ENCODE measurements around the gene TSPAN17. TPM values are rescaled to one million over a fixed set of nuclear protein-coding genes. Genes with fewer than 3 reads are reported as not detected.
"Not testable (repeated sequence)": the region's sequence is repeated elsewhere in the genome, so short reads cannot be mapped to it uniquely, and the experiment has no call there.

TSPAN17 gene, protein sequence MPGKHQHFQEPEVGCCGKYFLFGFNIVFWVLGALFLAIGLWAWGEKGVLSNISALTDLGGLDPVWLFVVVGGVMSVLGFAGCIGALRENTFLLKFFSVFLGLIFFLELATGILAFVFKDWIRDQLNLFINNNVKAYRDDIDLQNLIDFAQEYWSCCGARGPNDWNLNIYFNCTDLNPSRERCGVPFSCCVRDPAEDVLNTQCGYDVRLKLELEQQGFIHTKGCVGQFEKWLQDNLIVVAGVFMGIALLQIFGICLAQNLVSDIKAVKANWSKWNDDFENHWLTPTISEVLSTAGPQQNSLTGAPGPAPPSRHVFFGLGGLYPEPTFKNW
- total RNA-seq (10 to 100 TPM; 27.4 to 30.7 TPM), polyA plus RNA-seq (10 to 100 TPM; 16.0 to 26.7 TPM)

DNA sequence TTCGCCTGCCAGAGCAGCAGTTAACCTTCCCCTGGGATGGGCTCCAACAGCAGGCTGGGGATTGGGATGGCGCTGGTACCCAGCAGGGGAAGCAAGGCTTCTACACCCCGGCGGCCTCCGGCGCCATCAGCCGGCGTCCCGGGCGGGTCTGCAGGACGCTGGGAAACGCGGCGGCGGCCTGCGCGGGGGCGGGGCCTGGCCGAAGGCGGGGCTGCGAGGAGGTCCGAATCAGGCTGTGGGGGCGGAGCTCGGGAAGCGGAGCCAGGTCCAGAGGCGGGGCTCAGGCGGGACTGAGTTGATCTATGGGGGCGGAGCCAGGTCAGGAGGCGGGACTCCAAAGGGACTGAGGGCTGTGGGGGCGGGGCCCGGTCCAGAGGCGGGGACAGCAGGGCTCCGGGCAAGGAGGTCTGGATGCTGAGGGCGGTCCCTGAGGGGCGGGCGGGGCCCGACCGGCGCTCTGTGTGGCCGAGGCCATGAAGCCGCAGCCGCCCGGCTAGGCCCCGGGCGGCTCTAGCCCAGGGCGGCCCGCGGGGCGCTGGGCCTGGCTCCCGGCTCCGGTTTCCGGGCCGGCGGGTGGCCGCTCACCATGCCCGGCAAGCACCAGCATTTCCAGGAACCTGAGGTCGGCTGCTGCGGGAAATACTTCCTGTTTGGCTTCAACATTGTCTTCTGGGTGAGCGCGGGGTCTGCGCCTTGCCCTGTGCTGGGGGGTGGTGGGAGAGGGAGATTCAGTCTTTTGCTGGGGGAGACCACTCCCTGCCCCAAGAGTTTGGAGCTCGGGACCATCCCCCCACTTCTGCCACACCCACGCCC lies at the start of gene TSPAN17:
Gene TSPAN17, plus strand, starts transcription at position 455 of the 813 bp plus-strand sequence. Its CDS starts 132 bp downstream, at position 587.
- peaks cover 50% of the 10 kb centered on the region for H3K4me1 ChIP-seq (ENCODE audit: insufficient read depth, low read length)
- Mint-ChIP-seq H3K4me3 (peak within 1 kb of the TSS; percentile 85 to 94 (median 90)), H3K4me1 (peaks cover 31 to 68% (median 43%) of the 10 kb centered on the region in 4 donors), H3K9me3 (no peaks in the 10 kb centered on the region), H3K36me3 (peaks cover 0 to 2% of the 10 kb centered on the region in 2 donors), H3K27me3 (no peaks in the 10 kb centered on the region), H3K27ac (peak within 1 kb of the TSS; percentile 80 to 95 (median 93))
- POLR2A ChIA-PET (ENCODE audit: partially characterized antibody), result interaction anchor here (0.8 to 7.6 kb wide), 9 partner anchors 12 to 286 kb away, joined by 3 to 55 read pairs (median 6); partner anchors contain the start of genes CLTB, EIF4E1B, KIAA1191 and RNF44
- peak within 1 kb of the TSS; percentile 62 for H3K27ac ChIP-seq (ENCODE audit: low read depth, low read length)
- peak within 1 kb of the TSS; percentile 73 to 76 for H3K4me3 ChIP-seq (ENCODE audit: low read length in 2 of 2)
- CTCF ChIA-PET (ENCODE audit: partially characterized antibody), result interaction anchor here (0.5 to 7.4 kb wide), 8 partner anchors 8 to 324 kb away, joined by 3 to 129 read pairs (median 4); no protein-coding TSS in a partner anchor
- H3K9me3 ChIP-seq (ENCODE audit: control insufficient read depth in 1 of 2, low read length in 2 of 2), result no peaks in the 10 kb centered on the region
- intact Hi-C loops (cut with micrococcal nuclease), result loop anchor here (1.0 to 2.0 kb wide), 6 partner anchors 11 to 258 kb away; partner anchors contain the start of genes CLTB and RNF44
- DNase-seq, result peak; percentile 94 to 97 (median 95)
- no peaks in the 10 kb centered on the region for H3K36me3 ChIP-seq (ENCODE audit: insufficient read depth, low read length)
- H3K27me3 ChIP-seq (ENCODE audit: insufficient read depth, low read length), result no peaks in the 10 kb centered on the region

GRCh38 chr5:176599749-176600430 lies 47.4 kb upstream of the TSPAN17 start:
- CTCF ChIA-PET (ENCODE audit: partially characterized antibody), result not testable (repeated sequence)

DNA sequence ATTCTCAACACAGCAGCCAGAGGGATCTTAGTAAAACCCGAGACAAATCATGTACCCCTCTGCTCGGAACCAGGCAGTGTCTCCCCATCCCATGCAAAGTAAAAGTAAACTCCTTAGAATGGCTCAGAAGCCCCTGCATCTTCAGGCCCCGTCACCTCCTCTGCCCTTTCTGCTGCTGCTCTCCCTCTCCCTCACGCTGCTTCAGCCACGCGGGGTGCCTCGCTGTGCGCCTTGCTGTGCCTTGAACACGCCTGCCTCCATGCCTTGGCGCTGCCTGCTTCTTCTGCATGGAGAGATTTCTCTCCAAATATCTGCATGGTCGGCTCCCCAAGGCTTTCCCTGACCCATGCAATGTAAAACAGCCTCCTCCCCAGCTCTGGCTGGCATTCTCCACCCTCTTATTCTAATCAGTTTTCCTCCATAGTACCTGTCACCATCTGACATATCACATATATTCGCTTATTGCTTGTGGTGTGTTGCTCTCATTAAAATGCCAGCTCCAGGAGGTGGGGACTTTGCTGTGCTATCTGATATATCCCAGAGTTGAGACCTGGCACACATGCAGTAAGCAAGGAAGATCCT lies 45.3 kb upstream of the TSPAN17 start:
- ChIA-PET CTCF (ENCODE audit: partially characterized antibody) (interaction anchor here (0.9 to 1.1 kb wide), 2 partner anchors 26 to 28 kb away, joined by 3 to 4 read pairs; no protein-coding TSS in a partner anchor), POLR2A (ENCODE audit: partially characterized antibody) (no interaction called here)
- Histone ChIP-seq H3K9me3 (ENCODE audit: control insufficient read depth in 1 of 2, low read length in 2 of 2) (no peaks in the 10 kb centered on the region), H3K27ac (ENCODE audit: low read depth, low read length) (no peak overlapping the region), H3K27me3 (ENCODE audit: insufficient read depth, low read length) (no peaks in the 10 kb centered on the region), H3K4me1 (ENCODE audit: insufficient read depth, low read length) (no peaks in the 10 kb centered on the region), H3K36me3 (ENCODE audit: insufficient read depth, low read length) (no peaks in the 10 kb centered on the region), H3K4me3 (ENCODE audit: low read length in 2 of 2) (no peak overlapping the region)
- Mint-ChIP-seq H3K27me3 (no peaks in the 10 kb centered on the region), H3K36me3 (no peaks in the 10 kb centered on the region), H3K9me3 (peaks cover 0 to 3% (median 0%) of the 10 kb centered on the region in 8 donors), H3K27ac (no peak overlapping the region), H3K4me1 (no peaks in the 10 kb centered on the region), H3K4me3 (no peak overlapping the region)
- no peak for DNase-seq
- intact Hi-C loops (cut with micrococcal nuclease), result no loop called here

More at GRCh38 chr5:176599749-176600430, 47.4 kb upstream of the TSPAN17 start:
- H3K4me1 ChIP-seq (ENCODE audit: insufficient read depth, low read length); H3K9me3 Mint-ChIP-seq; H3K27ac ChIP-seq (ENCODE audit: low read depth, low read length); DNase-seq; POLR2A ChIA-PET (ENCODE audit: partially characterized antibody); H3K27me3 Mint-ChIP-seq; H3K9me3 ChIP-seq (ENCODE audit: control insufficient read depth in 1 of 2, low read length in 2 of 2); H3K27me3 ChIP-seq (ENCODE audit: insufficient read depth, low read length); H3K27ac Mint-ChIP-seq; intact Hi-C loops (cut with micrococcal nuclease); H3K4me1 Mint-ChIP-seq; H3K4me3 ChIP-seq (ENCODE audit: low read length in 2 of 2); H3K36me3 Mint-ChIP-seq; H3K36me3 ChIP-seq (ENCODE audit: insufficient read depth, low read length): not testable (repeated sequence)
- peak overlapping the region in 1 of 8 donors; percentile 37 for H3K4me3 Mint-ChIP-seq

GRCh38 chr5:176603091-176603490 lies 44.2 kb upstream of the TSPAN17 start:
- H3K4me1 ChIP-seq (ENCODE audit: insufficient read depth, low read length), result no peaks in the 10 kb centered on the region
- POLR2A ChIA-PET (ENCODE audit: partially characterized antibody), result no interaction called here
- H3K9me3 ChIP-seq (ENCODE audit: control insufficient read depth in 1 of 2, low read length in 2 of 2), result no peaks in the 10 kb centered on the region
- H3K9me3 Mint-ChIP-seq, result peaks cover 0 to 3% (median 0%) of the 10 kb centered on the region in 8 donors
- H3K27ac Mint-ChIP-seq, result no peak overlapping the region
- no peak overlapping the region for H3K27ac ChIP-seq (ENCODE audit: low read depth, low read length)
- H3K36me3 ChIP-seq (ENCODE audit: insufficient read depth, low read length), result no peaks in the 10 kb centered on the region
- no peaks in the 10 kb centered on the region for H3K27me3 ChIP-seq (ENCODE audit: insufficient read depth, low read length)
- no peak overlapping the region for H3K4me3 Mint-ChIP-seq
- H3K4me3 ChIP-seq (ENCODE audit: low read length in 2 of 2), result no peak overlapping the region
- intact Hi-C loops (cut with micrococcal nuclease), result no loop called here
- CTCF ChIA-PET (ENCODE audit: partially characterized antibody), result interaction anchor here (1.1 kb wide), 1 partner anchor 27 kb away, joined by 4 read pairs; no protein-coding TSS in a partner anchor
- no peak for DNase-seq
- no peaks in the 10 kb centered on the region for H3K27me3 Mint-ChIP-seq
- no peaks in the 10 kb centered on the region for H3K4me1 Mint-ChIP-seq
- no peaks in the 10 kb centered on the region for H3K36me3 Mint-ChIP-seq

GRCh38 chr5:176606032-176606431 lies 41.3 kb upstream of the TSPAN17 start:
- no peak overlapping the region for H3K27ac ChIP-seq (ENCODE audit: low read depth, low read length)
- CTCF ChIA-PET (ENCODE audit: partially characterized antibody), result no interaction called here
- H3K27me3 ChIP-seq (ENCODE audit: insufficient read depth, low read length), result no peaks in the 10 kb centered on the region
- no peak for DNase-seq
- no peaks in the 10 kb centered on the region for H3K9me3 ChIP-seq (ENCODE audit: control insufficient read depth in 1 of 2, low read length in 2 of 2)
- peaks cover 7 to 15% (median 9%) of the 10 kb centered on the region in 4 donors for H3K4me1 Mint-ChIP-seq
- peaks cover 0 to 7% (median 0%) of the 10 kb centered on the region in 8 donors for H3K9me3 Mint-ChIP-seq
- H3K27ac Mint-ChIP-seq, result no peak overlapping the region
- H3K4me3 Mint-ChIP-seq, result no peak overlapping the region
- H3K36me3 Mint-ChIP-seq, result peaks cover 0 to 5% of the 10 kb centered on the region in 2 donors
- H3K4me1 ChIP-seq (ENCODE audit: insufficient read depth, low read length), result peaks cover 8% of the 10 kb centered on the region
- no peak overlapping the region for H3K4me3 ChIP-seq (ENCODE audit: low read length in 2 of 2)
- intact Hi-C loops (cut with micrococcal nuclease), result no loop called here
- POLR2A ChIA-PET (ENCODE audit: partially characterized antibody), result interaction anchor here (1.6 kb wide), 1 partner anchor 69 kb away, joined by 3 read pairs; the partner anchor contains the start of gene RNF44
- no peaks in the 10 kb centered on the region for H3K36me3 ChIP-seq (ENCODE audit: insufficient read depth, low read length)
- H3K27me3 Mint-ChIP-seq, result peaks cover 0 to 5% of the 10 kb centered on the region in 2 donors

GRCh38 chr5:176606875-176607274 lies 40.4 kb upstream of the TSPAN17 start:
- H3K27ac ChIP-seq (ENCODE audit: low read depth, low read length), result no peak overlapping the region
- ChIA-PET CTCF (ENCODE audit: partially characterized antibody) (interaction anchor here (0.7 to 1.6 kb wide), 2 partner anchors 9 to 11 kb away, joined by 3 to 6 read pairs; no protein-coding TSS in a partner anchor), POLR2A (ENCODE audit: partially characterized antibody) (interaction anchor here (1.6 kb wide), 1 partner anchor 70 kb away, joined by 3 read pairs; the partner anchor contains the start of gene RNF44)
- intact Hi-C loops (cut with micrococcal nuclease), result no loop called here
- no peak overlapping the region for H3K27ac Mint-ChIP-seq
- peaks cover 0 to 7% (median 0%) of the 10 kb centered on the region in 8 donors for H3K9me3 Mint-ChIP-seq
- H3K36me3 Mint-ChIP-seq, result peaks cover 0 to 5% of the 10 kb centered on the region in 2 donors
- peaks cover 3 to 11% of the 10 kb centered on the region in 2 donors for H3K27me3 Mint-ChIP-seq
- peaks cover 7 to 16% (median 13%) of the 10 kb centered on the region in 4 donors for H3K4me1 Mint-ChIP-seq
- no peaks in the 10 kb centered on the region for H3K36me3 ChIP-seq (ENCODE audit: insufficient read depth, low read length)
- H3K4me3 ChIP-seq (ENCODE audit: low read length in 2 of 2), result no peak overlapping the region
- no peaks in the 10 kb centered on the region for H3K27me3 ChIP-seq (ENCODE audit: insufficient read depth, low read length)
- no peaks in the 10 kb centered on the region for H3K9me3 ChIP-seq (ENCODE audit: control insufficient read depth in 1 of 2, low read length in 2 of 2)
- H3K4me3 Mint-ChIP-seq, result no peak overlapping the region
- H3K4me1 ChIP-seq (ENCODE audit: insufficient read depth, low read length), result peaks cover 8% of the 10 kb centered on the region
- DNase-seq, result no peak

All from CD4-positive, alpha-beta memory T cell (primary cell).